Mammary epithelial cell (primary cell): ENCODE results near the gene NR2F6.

Source experiments
- CTCF ChIP-seq, 2 donors: IDR thresholded peaks in 1 of 2; conservative IDR thresholded peaks in 1 of 2; 2 replicates each; pipeline ENCODE4 v1.5.1; 2011 to 2012; ENCODE audit warnings: inconsistent platforms in 2 of 2, low read length in 2 of 2, mild to moderate bottlenecking in 2 of 2, control low read depth in 1 of 2, low read depth in 1 of 2; ENCODE audit not compliant: insufficient read depth in 1 of 2; ENCODE audit errors: extremely low read depth in 1 of 2
- EZH2 ChIP-seq: IDR thresholded peaks from 2 replicates; pipeline ENCODE4 v1.6.1; 2012; ENCODE audit warnings: low read length, inconsistent platforms, borderline replicate concordance

GRCh38 chr19:17229890-17230289 lies 15.8 kb downstream of the NR2F6 start:
- TF ChIP-seq CTCF (conservative IDR thresholded peaks at IDR 0.05 in 1 of 2, IDR thresholded peaks at IDR 0.05 in 1 of 2; ENCODE audit: extremely low read depth in 1 of 2, insufficient read depth in 1 of 2, low read depth in 1 of 2, low read length in 2 of 2) (no peak), EZH2 (no peak)
